Measurements from ENCODE around the gene ATP8A1. TPM values are rescaled to one million over a fixed set of nuclear protein-coding genes. Genes with fewer than 3 reads are reported as not detected.

ATP8A1 gene
- total RNA-seq, 2 donors from 2014 or later, result 15.2 to 24.7 TPM

GRCh38 chr4:42615131-42615763 lies 41.7 kb downstream of the ATP8A1 start:
- ATAC-seq (ENCODE audit: insufficient number of reproducible peaks, low FRiP score, low read depth) (no peak), DNase-seq (ENCODE audit: low spot score) (no peak)
- no peaks in the 10 kb centered on the region for H3K27me3 ChIP-seq (replicated peaks; ENCODE audit: insufficient read depth)
- H3K36me3 ChIP-seq, result no peaks in the 10 kb centered on the region
- H3K27ac ChIP-seq, result no peak overlapping the region
- no peak overlapping the region for H3K4me3 ChIP-seq
- TF ChIP-seq CTCF (IDR thresholded peaks at IDR 0.05), result no peak
- H3K4me1 ChIP-seq (ENCODE audit: control insufficient read depth in 1 of 2, low read depth in 2 of 2), result peaks cover 0 to 9% of the 10 kb centered on the region in 2 donors
- no peaks in the 10 kb centered on the region for H3K9me3 ChIP-seq

DNA sequence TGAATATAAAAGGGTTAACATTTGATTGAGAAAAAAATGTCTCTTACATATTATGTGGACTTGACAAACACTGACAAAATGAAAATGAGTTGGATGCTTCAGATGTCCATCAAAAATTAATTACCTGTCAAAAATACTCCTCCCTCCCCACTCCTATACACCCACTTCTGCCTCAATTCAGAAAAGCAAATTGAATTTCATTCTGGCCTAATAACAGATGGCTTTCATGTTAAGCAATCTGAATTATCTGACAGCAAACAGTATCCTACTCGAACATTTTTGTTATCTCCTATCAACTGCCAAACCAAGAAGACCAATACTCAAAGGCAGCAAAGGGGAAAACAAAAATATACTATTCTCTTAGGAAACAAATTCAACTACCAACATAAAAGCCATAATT lies 44.0 kb downstream of the ATP8A1 start:
- Histone ChIP-seq H3K36me3 (no peaks in the 10 kb centered on the region), H3K27me3 (replicated peaks; ENCODE audit: insufficient read depth) (no peaks in the 10 kb centered on the region), H3K4me1 (ENCODE audit: control insufficient read depth in 1 of 2, low read depth in 2 of 2) (peaks cover 0 to 9% of the 10 kb centered on the region in 2 donors), H3K27ac (no peak overlapping the region), H3K9me3 (no peaks in the 10 kb centered on the region), H3K4me3 (no peak overlapping the region)
- DNase-seq (ENCODE audit: low spot score), result no peak
- ATAC-seq (ENCODE audit: insufficient number of reproducible peaks, low FRiP score, low read depth), result no peak
- TF ChIP-seq CTCF (IDR thresholded peaks at IDR 0.05), result no peak

- H3K4me3 ChIP-seq, result no peak overlapping the region
- no peak overlapping the region for H3K27ac ChIP-seq
- no peaks in the 10 kb centered on the region for H3K9me3 ChIP-seq
- no peak for DNase-seq (ENCODE audit: low spot score)
- H3K27me3 ChIP-seq (replicated peaks; ENCODE audit: insufficient read depth), result no peaks in the 10 kb centered on the region
- no peak for TF ChIP-seq CTCF (IDR thresholded peaks at IDR 0.05)
- no peaks in the 10 kb centered on the region for H3K36me3 ChIP-seq
- no peak for ATAC-seq (ENCODE audit: insufficient number of reproducible peaks, low FRiP score, low read depth)
- H3K4me1 ChIP-seq (ENCODE audit: control insufficient read depth in 1 of 2, low read depth in 2 of 2), result peaks cover 0 to 4% of the 10 kb centered on the region in 2 donors
Observed at GRCh38 chr4:42610941-42611340, 46.0 kb downstream of the ATP8A1 start.

- H3K27ac ChIP-seq, result no peak overlapping the region
- H3K4me3 ChIP-seq, result no peak overlapping the region
- no peak for TF ChIP-seq CTCF (IDR thresholded peaks at IDR 0.05)
- ATAC-seq (ENCODE audit: insufficient number of reproducible peaks, low FRiP score, low read depth) (no peak), DNase-seq (ENCODE audit: low spot score) (no peak)
- no peaks in the 10 kb centered on the region for H3K9me3 ChIP-seq
- H3K4me1 ChIP-seq (ENCODE audit: control insufficient read depth in 1 of 2, low read depth in 2 of 2), result peaks cover 0 to 11% of the 10 kb centered on the region in 2 donors
- no peaks in the 10 kb centered on the region for H3K27me3 ChIP-seq (replicated peaks; ENCODE audit: insufficient read depth)
- no peaks in the 10 kb centered on the region for H3K36me3 ChIP-seq
Observed at GRCh38 chr4:42609051-42609450, 47.9 kb downstream of the ATP8A1 start.

- Histone ChIP-seq H3K9me3 (no peaks in the 10 kb centered on the region), H3K4me3 (no peak overlapping the region), H3K4me1 (ENCODE audit: control insufficient read depth in 1 of 2, low read depth in 2 of 2) (peaks cover 0 to 11% of the 10 kb centered on the region in 2 donors), H3K27ac (no peak overlapping the region), H3K36me3 (no peaks in the 10 kb centered on the region), H3K27me3 (replicated peaks; ENCODE audit: insufficient read depth) (no peaks in the 10 kb centered on the region)
- ATAC-seq (ENCODE audit: insufficient number of reproducible peaks, low FRiP score, low read depth), result no peak
- DNase-seq (ENCODE audit: low spot score), result no peak
- TF ChIP-seq CTCF (IDR thresholded peaks at IDR 0.05), result no peak
Observed at GRCh38 chr4:42608551-42608950, 48.4 kb downstream of the ATP8A1 start.

Data from thoracic aorta (tissue), 2 donors.